Measurements from ENCODE around the gene ZNF280B. TPM values are rescaled to one million over a fixed set of nuclear protein-coding genes. Genes with fewer than 3 reads are reported as not detected.
"Not testable (repeated sequence)": the region's sequence is repeated elsewhere in the genome, so short reads cannot be mapped to it uniquely, and the experiment has no call there.

The ZNF280B gene
- total RNA-seq, 1 experiment from 2014 or later: 3.7 TPM

DNA sequence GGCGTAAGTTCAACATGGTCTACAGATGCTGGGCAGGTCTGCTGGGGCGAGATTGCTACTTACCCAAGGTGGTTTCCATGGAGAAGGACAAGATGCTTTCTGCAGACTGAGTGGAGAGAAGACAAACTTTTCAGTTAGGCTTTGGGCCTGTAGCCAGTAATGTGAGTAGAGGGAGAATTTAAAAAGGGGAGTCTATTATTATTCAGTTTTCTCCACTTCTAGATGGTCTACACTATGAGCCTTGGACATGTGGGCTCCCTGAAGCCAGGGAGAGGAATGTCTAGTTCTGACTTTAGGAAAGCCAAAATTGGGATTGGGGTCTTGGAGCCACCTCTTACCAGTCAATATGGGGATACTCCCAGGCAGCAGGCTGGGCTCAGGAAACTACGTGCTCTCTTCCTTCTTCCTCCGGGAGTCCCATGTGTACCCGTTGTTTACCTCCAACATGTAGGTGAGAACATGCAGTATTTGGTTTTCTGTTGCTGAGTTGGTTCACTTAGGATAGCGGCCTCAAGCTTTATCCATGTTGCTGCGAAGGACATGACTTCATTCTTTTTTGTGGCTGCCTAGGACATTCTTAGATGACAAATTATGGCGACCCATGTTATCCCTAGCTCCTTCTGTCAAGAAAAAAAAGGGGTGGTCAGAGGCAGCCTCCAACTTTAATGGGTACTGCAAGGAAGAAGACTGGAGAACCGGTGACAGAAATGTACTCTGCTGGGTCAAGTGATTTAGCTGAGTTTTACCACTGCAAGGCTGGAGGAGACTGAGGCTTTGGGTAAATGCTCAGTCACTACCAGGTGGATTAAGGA is 26.3 kb upstream of the ZNF280B start:
- DNase-seq (ENCODE audit: low read depth): no peak

GRCh38 chr22:22533863-22534262 is 25.3 kb upstream of the ZNF280B start:
- DNase-seq (ENCODE audit: low read depth): no peak

DNA sequence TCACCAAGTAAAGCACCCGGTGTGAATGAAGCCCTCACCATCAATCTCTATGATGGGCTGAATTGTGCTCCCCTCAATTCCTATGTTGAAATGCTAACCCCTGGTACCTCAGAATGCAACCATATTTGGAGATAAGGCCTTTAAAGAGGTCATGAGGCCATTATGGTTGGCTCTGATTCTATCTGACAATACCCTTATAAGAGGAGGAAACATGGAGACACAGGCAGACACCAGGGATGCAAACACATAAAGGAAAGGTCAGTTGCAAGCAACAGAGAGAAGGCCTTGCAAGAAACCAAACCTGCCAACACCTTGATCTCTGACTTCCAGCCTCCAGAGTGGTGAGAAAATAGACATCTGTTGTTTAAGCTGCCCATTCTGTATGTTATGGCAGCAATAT is 24.9 kb upstream of the ZNF280B start:
- no peak for DNase-seq (ENCODE audit: low read depth)

- DNase-seq (ENCODE audit: low read depth): not testable (repeated sequence)
Measured at GRCh38 chr22:22532547-22533071, 24.1 kb upstream of the ZNF280B start.

DNA sequence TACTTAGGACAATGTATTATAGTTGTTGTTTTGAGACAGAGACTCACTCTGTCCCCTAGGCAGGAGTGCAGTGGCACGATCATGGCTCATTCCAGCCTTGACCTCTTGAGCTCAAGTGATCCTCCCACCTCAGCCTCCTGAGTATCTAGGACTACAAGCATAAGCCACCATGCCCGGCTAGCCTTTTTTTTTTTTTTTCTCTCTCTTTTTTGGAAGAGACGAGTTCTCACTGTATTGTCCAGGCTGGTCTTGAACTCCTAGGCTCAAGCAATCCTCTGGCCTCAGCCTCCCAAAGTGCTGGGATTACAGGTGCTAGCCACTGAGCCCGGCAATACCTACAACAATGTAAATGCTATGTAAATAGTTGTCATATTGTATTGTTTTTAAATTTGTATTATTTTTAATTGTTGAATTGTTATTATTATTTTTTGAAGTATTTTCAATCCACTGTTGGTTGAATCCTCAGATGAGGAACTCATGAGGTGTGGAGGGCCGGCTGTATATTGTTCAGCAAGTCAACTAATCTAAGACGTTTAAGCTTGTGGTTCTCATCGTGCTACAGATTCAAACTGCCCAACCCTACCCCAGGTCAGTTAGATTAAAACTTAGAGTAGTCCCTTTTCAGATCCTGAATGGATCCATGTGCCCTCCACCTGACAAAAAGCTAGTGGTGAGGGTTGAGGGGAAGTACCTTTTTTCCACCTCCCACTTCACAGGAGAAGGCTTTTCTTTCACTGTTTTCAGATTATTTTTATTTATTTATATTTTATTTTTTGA is 23.4 kb upstream of the ZNF280B start:
- DNase-seq (ENCODE audit: low read depth): no peak

DNA sequence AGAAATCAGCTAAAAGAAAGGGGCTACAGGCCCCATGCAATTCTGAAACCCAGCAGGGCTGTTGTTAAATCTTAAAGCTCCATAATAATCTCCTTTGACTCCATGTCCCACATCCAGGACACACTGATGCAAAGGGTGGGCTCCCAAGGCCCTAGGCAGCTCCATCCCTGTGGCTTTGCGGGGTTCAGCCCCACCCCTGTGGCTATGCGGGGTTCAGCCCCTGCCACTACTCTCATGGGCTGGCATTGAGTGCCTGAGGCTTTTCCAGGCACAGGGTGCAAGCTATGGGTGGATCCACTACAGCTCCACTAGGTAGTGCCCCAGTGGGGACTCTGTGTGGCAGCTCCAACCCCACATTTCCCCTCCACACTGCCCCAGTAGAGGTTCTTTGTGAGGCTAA is 20.2 kb upstream of the ZNF280B start:
- DNase-seq (ENCODE audit: low read depth): no peak

DNA sequence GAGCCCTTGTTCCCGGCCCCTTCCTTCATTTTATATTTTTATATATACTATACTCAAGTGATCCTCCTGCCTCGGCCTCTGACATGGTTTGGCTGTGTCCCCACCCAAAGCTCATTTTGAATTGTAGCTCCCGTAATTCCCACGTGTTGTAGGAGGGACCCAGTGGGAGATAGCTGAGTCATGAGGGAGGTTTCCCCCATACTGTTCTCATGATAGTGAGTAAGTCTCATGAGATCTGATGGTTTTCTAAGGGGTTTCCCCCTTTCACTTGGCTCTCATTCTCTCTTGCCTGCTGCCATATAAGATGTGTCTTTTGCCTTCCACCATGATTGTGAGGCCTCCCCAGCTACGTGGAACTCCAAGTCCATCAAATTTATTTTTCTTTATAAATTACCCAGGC is 18.8 kb upstream of the ZNF280B start:
- DNase-seq (ENCODE audit: low read depth): no peak

DNA sequence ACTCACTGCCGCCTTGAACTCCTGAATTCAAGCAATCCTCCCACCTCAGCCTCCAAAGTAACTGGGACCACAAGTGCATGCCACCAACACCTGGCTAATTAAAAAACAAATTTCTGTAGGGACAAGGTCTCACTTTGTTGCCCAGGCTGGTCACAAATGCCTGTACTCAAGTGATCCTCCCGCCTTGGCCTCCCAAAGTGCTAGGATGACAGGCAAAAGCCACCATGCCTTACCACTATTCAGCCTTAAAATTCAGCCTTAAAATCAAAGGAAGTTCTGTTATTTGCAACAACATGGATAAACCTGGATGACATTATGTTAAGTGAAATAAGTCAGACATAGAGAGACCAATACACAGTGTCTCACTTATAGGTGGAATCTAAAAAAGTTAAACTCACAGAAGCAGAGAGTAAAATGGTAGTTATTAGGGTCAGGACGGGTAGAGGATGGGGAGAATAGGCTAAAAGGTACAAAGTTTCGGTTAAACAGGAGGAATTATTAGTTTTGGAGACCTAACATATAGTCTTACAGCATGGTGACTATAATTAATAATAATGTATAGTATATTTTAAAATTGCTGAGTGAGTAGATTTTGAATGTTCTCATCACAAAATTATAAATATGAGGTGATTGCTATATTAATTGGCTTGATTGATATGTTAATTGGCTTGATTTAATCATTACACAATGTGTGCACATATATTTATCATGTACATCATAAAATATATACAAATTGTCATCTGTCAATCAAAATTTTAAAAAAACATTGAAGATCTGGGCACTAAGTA is 17.8 kb upstream of the ZNF280B start:
- DNase-seq (ENCODE audit: low read depth): no peak

GRCh38 chr22:22523494-22523893 is 15.0 kb upstream of the ZNF280B start:
- no peak for DNase-seq (ENCODE audit: low read depth)

DNA sequence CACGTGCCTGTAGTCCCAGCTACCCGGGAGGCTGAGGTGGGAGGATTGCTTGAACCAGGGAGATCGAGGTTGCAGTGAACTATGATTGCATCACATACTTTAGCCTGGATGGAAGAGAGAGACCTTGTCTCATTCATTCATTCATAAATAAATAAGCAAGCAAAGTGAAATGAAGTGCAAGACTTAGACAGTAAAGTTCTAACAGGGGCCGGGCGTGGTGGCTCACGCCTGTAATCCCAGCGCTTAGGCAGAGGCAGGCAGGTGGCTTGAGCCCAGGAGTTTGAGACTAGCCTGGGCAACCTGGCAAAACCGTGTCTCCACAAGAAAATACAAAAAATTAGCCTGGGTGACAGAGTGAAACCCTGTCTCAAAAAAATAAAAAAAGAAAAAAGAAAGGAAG is 13.1 kb upstream of the ZNF280B start:
- DNase-seq (ENCODE audit: low read depth): no peak

DNA sequence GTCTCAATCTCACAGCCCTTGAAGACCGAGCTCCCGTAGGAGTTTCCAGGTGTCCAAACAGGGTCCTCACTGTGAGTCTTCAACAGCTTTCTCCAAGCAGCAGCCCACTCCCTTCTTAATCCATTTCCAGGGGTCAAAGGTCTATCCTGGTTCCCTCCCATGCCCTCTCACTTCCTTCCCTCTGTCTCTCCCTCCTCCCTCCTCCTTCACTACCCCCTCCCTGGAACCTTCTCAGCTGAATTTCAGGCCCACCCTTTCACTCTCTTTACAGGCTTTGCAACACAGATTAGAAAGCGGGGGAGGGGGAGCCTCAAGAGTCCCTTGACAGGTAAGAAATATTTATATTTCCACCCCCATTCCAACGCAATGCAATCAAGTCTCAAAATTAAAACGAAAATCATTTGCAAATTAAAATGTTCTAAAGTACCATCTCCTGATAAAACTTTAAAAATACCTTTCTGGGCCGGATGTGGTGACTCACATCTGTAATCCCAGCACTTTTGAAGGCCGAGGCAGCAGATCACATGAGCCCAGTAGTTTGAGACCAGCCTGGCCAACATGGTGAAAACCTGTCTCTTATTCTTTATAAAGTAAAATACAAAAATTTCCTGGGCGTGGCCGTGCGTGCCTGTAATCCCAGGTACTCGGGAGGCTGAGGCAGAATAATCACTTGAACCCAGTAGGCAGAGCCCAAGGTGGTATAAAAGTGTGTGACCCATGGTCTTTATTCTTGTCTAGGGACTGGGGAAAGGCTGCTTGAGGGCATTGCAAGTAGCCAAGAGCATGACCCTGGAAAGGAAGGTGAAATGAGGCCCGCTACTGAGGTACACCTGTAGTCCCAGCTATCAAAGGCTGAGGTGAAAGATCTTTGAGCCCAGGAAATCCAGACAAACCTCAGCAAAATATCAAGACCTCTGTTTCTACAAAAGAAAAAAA is 12.4 kb upstream of the ZNF280B start:
- DNase-seq (ENCODE audit: low read depth): peak; percentile 21

- DNase-seq (ENCODE audit: low read depth): no peak
Measured at GRCh38 chr22:22520020-22520656, 11.6 kb upstream of the ZNF280B start, which contains the start of gene ZNF280A. Gene ZNF280A, minus strand, starts transcription at chr22:22520270. Its CDS starts 4,640 bp downstream, at chr22:22515630.

DNA sequence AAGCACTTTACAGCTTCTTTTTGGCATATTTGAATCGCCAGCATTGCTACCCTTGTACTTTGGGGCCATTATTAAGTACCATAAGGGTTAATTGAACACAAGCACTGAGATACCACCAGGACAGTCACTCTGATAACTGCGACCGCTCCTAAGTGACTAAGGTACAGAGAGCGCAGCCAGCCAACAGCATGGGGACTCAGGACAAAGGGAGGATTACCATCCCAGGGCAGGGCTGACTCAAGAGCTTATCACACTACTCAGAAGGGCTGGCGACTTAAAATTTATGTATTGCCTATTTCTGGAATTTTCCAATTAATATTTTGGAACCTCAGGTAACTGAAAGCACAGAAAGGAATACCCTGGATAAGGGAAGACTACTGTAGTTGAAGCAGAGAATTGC is 11.0 kb upstream of the ZNF280B start:
- no peak for DNase-seq (ENCODE audit: low read depth)

GRCh38 chr22:22516992-22517391 is 8.4 kb upstream of the ZNF280B start:
- DNase-seq (ENCODE audit: low read depth): no peak

DNA sequence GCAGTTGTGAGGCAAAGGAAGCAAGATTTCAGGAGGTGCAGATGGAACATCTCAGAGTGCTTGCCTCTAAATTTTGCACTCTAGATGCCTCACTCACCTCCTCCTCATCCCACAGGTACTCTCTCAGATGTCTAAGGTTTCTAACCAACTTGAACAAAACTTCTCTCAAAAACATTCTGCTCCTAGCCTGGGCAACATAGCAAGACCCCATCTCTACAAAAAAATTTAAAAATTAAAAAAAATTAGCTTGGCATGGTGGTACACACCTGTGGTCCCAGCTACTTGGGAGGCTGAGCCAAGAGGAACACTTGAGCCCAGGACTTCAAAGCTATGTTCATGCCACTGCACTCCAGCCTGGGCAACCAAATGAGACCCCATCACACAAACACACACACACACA is 7.3 kb upstream of the ZNF280B start:
- no peak for DNase-seq (ENCODE audit: low read depth)

DNA sequence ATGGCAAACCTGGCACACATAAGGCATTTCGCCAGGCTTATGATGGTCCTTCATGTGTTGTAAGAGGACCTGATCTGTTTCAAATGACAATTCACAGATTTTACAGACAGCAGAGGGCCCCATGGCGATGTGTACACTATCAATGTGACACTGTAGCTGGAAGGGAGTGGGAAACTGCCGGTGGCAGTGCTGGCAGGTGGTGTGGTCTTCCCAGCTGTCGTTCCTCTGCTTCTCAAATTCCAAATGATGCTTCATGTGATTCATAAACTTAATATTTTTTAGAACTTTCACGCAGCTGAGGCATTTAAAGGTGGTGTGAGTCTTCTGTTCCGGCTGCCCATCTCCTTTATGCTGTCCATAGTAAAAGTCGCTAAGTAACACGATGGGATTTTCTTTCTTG is 5.9 kb upstream of the ZNF280B start:
- DNase-seq (ENCODE audit: low read depth): not testable (repeated sequence)

- DNase-seq (ENCODE audit: low read depth): no peak
Measured at GRCh38 chr22:22513619-22514018, 5.1 kb upstream of the ZNF280B start.

- no peak for DNase-seq (ENCODE audit: low read depth)
Measured at GRCh38 chr22:22512951-22513350, 4.4 kb upstream of the ZNF280B start.

- DNase-seq (ENCODE audit: low read depth): not testable (repeated sequence)
Measured at GRCh38 chr22:22510833-22511232, 2.3 kb upstream of the ZNF280B start.

GRCh38 chr22:22509912-22510311 is 1.4 kb upstream of the ZNF280B start:
- DNase-seq (ENCODE audit: low read depth): not testable (repeated sequence)

Measured in M059J (cell line).